ENCODE data around the gene AHSA1. TPM values are rescaled to one million over a fixed set of nuclear protein-coding genes. Genes with fewer than 3 reads are reported as not detected.

AHSA1 gene
- total RNA-seq, 1 donor from 2014 or later, result 92.4 TPM

- H3K4me1 ChIP-seq (ENCODE audit: control insufficient read depth in 3 of 3, insufficient read depth in 3 of 3, low read length in 3 of 3), result peaks cover 0 to 5% (median 3%) of the 10 kb centered on the region in 3 donors
- no peak overlapping the region for H3K4me3 ChIP-seq (ENCODE audit: low read length in 3 of 3)
- H3K27me3 ChIP-seq (ENCODE audit: control insufficient read depth in 3 of 3, insufficient read depth in 3 of 3, low read length in 3 of 3), result peaks cover 14 to 19% (median 18%) of the 10 kb centered on the region in 3 donors
- H3K9me3 ChIP-seq (ENCODE audit: control insufficient read depth in 3 of 3, low read length in 3 of 3), result no peaks in the 10 kb centered on the region
- no peak overlapping the region for H3K9ac ChIP-seq (ENCODE audit: low read depth in 1 of 3, low read length in 3 of 3)
- H3K36me3 ChIP-seq (ENCODE audit: control insufficient read depth in 3 of 3, insufficient read depth in 3 of 3, low read length in 3 of 3), result peaks cover 0 to under 1% (median 0%) of the 10 kb centered on the region in 3 donors
- no peak overlapping the region for H3K27ac ChIP-seq (ENCODE audit: low read depth, low read length)
Measured at GRCh38 chr14:77503138-77503537, 45.2 kb downstream of the AHSA1 start.

- Histone ChIP-seq H3K36me3 (ENCODE audit: control insufficient read depth in 3 of 3, insufficient read depth in 3 of 3, low read length in 3 of 3) (peaks cover 0 to 4% (median 0%) of the 10 kb centered on the region in 3 donors), H3K27ac (ENCODE audit: low read depth, low read length) (no peak overlapping the region), H3K27me3 (ENCODE audit: control insufficient read depth in 3 of 3, insufficient read depth in 3 of 3, low read length in 3 of 3) (peaks cover under 1 to 7% (median under 1%) of the 10 kb centered on the region in 3 donors), H3K9ac (ENCODE audit: low read depth in 1 of 3, low read length in 3 of 3) (no peak overlapping the region), H3K9me3 (ENCODE audit: control insufficient read depth in 3 of 3, low read length in 3 of 3) (no peaks in the 10 kb centered on the region), H3K4me3 (ENCODE audit: low read length in 3 of 3) (no peak overlapping the region), H3K4me1 (ENCODE audit: control insufficient read depth in 3 of 3, insufficient read depth in 3 of 3, low read length in 3 of 3) (no peaks in the 10 kb centered on the region)
Measured at GRCh38 chr14:77505031-77505430, 47.1 kb downstream of the AHSA1 start.

GRCh38 chr14:77507762-77508161 lies 49.9 kb downstream of the AHSA1 start:
- H3K36me3 ChIP-seq (ENCODE audit: control insufficient read depth in 3 of 3, insufficient read depth in 3 of 3, low read length in 3 of 3), result peaks cover 8 to 25% (median 15%) of the 10 kb centered on the region in 3 donors
- no peak overlapping the region for H3K4me3 ChIP-seq (ENCODE audit: low read length in 3 of 3)
- H3K27ac ChIP-seq (ENCODE audit: low read depth, low read length), result no peak overlapping the region
- H3K4me1 ChIP-seq (ENCODE audit: control insufficient read depth in 3 of 3, insufficient read depth in 3 of 3, low read length in 3 of 3), result no peaks in the 10 kb centered on the region
- no peaks in the 10 kb centered on the region for H3K9me3 ChIP-seq (ENCODE audit: control insufficient read depth in 3 of 3, low read length in 3 of 3)
- H3K27me3 ChIP-seq (ENCODE audit: control insufficient read depth in 3 of 3, insufficient read depth in 3 of 3, low read length in 3 of 3), result peaks cover 0 to 3% (median 0%) of the 10 kb centered on the region in 3 donors
- H3K9ac ChIP-seq (ENCODE audit: low read depth in 1 of 3, low read length in 3 of 3), result no peak overlapping the region

- no peak overlapping the region for H3K9ac ChIP-seq (ENCODE audit: low read depth in 1 of 3, low read length in 3 of 3)
- H3K36me3 ChIP-seq (ENCODE audit: control insufficient read depth in 3 of 3, insufficient read depth in 3 of 3, low read length in 3 of 3), result peaks cover 8 to 25% (median 15%) of the 10 kb centered on the region in 3 donors
- no peaks in the 10 kb centered on the region for H3K4me1 ChIP-seq (ENCODE audit: control insufficient read depth in 3 of 3, insufficient read depth in 3 of 3, low read length in 3 of 3)
- no peak overlapping the region for H3K4me3 ChIP-seq (ENCODE audit: low read length in 3 of 3)
- no peaks in the 10 kb centered on the region for H3K27me3 ChIP-seq (ENCODE audit: control insufficient read depth in 3 of 3, insufficient read depth in 3 of 3, low read length in 3 of 3)
- H3K9me3 ChIP-seq (ENCODE audit: control insufficient read depth in 3 of 3, low read length in 3 of 3), result no peaks in the 10 kb centered on the region
- H3K27ac ChIP-seq (ENCODE audit: low read depth, low read length), result no peak overlapping the region
Measured at GRCh38 chr14:77508249-77508648, 50.4 kb downstream of the AHSA1 start.

GRCh38 chr14:77508876-77509275 lies 51.0 kb downstream of the AHSA1 start:
- no peaks in the 10 kb centered on the region for H3K4me1 ChIP-seq (ENCODE audit: control insufficient read depth in 3 of 3, insufficient read depth in 3 of 3, low read length in 3 of 3)
- peaks cover 8 to 25% (median 15%) of the 10 kb centered on the region in 3 donors for H3K36me3 ChIP-seq (ENCODE audit: control insufficient read depth in 3 of 3, insufficient read depth in 3 of 3, low read length in 3 of 3)
- H3K9me3 ChIP-seq (ENCODE audit: control insufficient read depth in 3 of 3, low read length in 3 of 3), result no peaks in the 10 kb centered on the region
- no peaks in the 10 kb centered on the region for H3K27me3 ChIP-seq (ENCODE audit: control insufficient read depth in 3 of 3, insufficient read depth in 3 of 3, low read length in 3 of 3)
- H3K9ac ChIP-seq (ENCODE audit: low read depth in 1 of 3, low read length in 3 of 3), result no peak overlapping the region
- H3K4me3 ChIP-seq (ENCODE audit: low read length in 3 of 3), result no peak overlapping the region
- H3K27ac ChIP-seq (ENCODE audit: low read depth, low read length), result no peak overlapping the region

- no peak overlapping the region for H3K4me3 ChIP-seq (ENCODE audit: low read length in 3 of 3)
- H3K36me3 ChIP-seq (ENCODE audit: control insufficient read depth in 3 of 3, insufficient read depth in 3 of 3, low read length in 3 of 3), result peaks cover 8 to 25% (median 15%) of the 10 kb centered on the region in 3 donors
- no peak overlapping the region for H3K9ac ChIP-seq (ENCODE audit: low read depth in 1 of 3, low read length in 3 of 3)
- no peaks in the 10 kb centered on the region for H3K27me3 ChIP-seq (ENCODE audit: control insufficient read depth in 3 of 3, insufficient read depth in 3 of 3, low read length in 3 of 3)
- H3K4me1 ChIP-seq (ENCODE audit: control insufficient read depth in 3 of 3, insufficient read depth in 3 of 3, low read length in 3 of 3), result no peaks in the 10 kb centered on the region
- H3K9me3 ChIP-seq (ENCODE audit: control insufficient read depth in 3 of 3, low read length in 3 of 3), result no peaks in the 10 kb centered on the region
- H3K27ac ChIP-seq (ENCODE audit: low read depth, low read length), result no peak overlapping the region
Measured at GRCh38 chr14:77509366-77509765, 51.5 kb downstream of the AHSA1 start.

GRCh38 chr14:77511486-77512162 lies 53.7 kb downstream of the AHSA1 start:
- Histone ChIP-seq H3K27me3 (ENCODE audit: control insufficient read depth in 3 of 3, insufficient read depth in 3 of 3, low read length in 3 of 3) (no peaks in the 10 kb centered on the region), H3K4me3 (ENCODE audit: low read length in 3 of 3) (no peak overlapping the region), H3K9me3 (ENCODE audit: control insufficient read depth in 3 of 3, low read length in 3 of 3) (no peaks in the 10 kb centered on the region), H3K4me1 (ENCODE audit: control insufficient read depth in 3 of 3, insufficient read depth in 3 of 3, low read length in 3 of 3) (no peaks in the 10 kb centered on the region), H3K9ac (ENCODE audit: low read depth in 1 of 3, low read length in 3 of 3) (no peak overlapping the region), H3K27ac (ENCODE audit: low read depth, low read length) (no peak overlapping the region), H3K36me3 (ENCODE audit: control insufficient read depth in 3 of 3, insufficient read depth in 3 of 3, low read length in 3 of 3) (peaks cover 8 to 25% (median 20%) of the 10 kb centered on the region in 3 donors)

- no peak overlapping the region for H3K27ac ChIP-seq (ENCODE audit: low read depth, low read length)
- no peaks in the 10 kb centered on the region for H3K4me1 ChIP-seq (ENCODE audit: control insufficient read depth in 3 of 3, insufficient read depth in 3 of 3, low read length in 3 of 3)
- H3K27me3 ChIP-seq (ENCODE audit: control insufficient read depth in 3 of 3, insufficient read depth in 3 of 3, low read length in 3 of 3), result no peaks in the 10 kb centered on the region
- no peak overlapping the region for H3K4me3 ChIP-seq (ENCODE audit: low read length in 3 of 3)
- no peak overlapping the region for H3K9ac ChIP-seq (ENCODE audit: low read depth in 1 of 3, low read length in 3 of 3)
- no peaks in the 10 kb centered on the region for H3K9me3 ChIP-seq (ENCODE audit: control insufficient read depth in 3 of 3, low read length in 3 of 3)
- H3K36me3 ChIP-seq (ENCODE audit: control insufficient read depth in 3 of 3, insufficient read depth in 3 of 3, low read length in 3 of 3), result peaks cover 21 to 34% (median 26%) of the 10 kb centered on the region in 3 donors
Measured at GRCh38 chr14:77516126-77516525, 58.2 kb downstream of the AHSA1 start.

Small RNA genes lying within 50 kb of the gene (small RNA-seq; reads per million reads assigned to genes)
- gene RF00404, result not detected

Other genes with a start within 250 kb of the AHSA1 start
- gene NGB, start 186.9 kb upstream of the AHSA1 start, total RNA-seq, result not detected
- 14.6 TPM for gene POMT2, start 137.2 kb upstream of the AHSA1 start, total RNA-seq
- gene GSTZ1, start 137.1 kb upstream of the AHSA1 start, total RNA-seq, result 25.1 TPM
- 3.7 TPM for gene TMED8, start 81.0 kb upstream of the AHSA1 start, total RNA-seq
- not detected for gene SAMD15, start 80.7 kb upstream of the AHSA1 start, total RNA-seq
- gene NOXRED1, start 34.6 kb upstream of the AHSA1 start, total RNA-seq, result 0.52 TPM
- gene VIPAS39, start 492 bp upstream of the AHSA1 start, total RNA-seq, result 41.2 TPM
- gene ISM2, start 40.7 kb downstream of the AHSA1 start, total RNA-seq, result not detected
- gene SPTLC2, start 158.5 kb downstream of the AHSA1 start, total RNA-seq, result 20.4 TPM
- 7.8 TPM for gene ALKBH1, start 249.9 kb downstream of the AHSA1 start, total RNA-seq